Keratinocyte (primary cell): ENCODE measurements around the gene MDGA2. TPM values are rescaled to one million over a fixed set of nuclear protein-coding genes. Genes with fewer than 3 reads are reported as not detected.

Experiments
- DNase-seq: peaks from one replicate; pipeline ENCODE4 v3.0.0-alpha.2; 2011; ENCODE audit warnings: low read depth, missing footprints, low spot score
- FAIRE-seq: peaks from 2 replicates; lab custom pipeline; 2011; peaks lifted over from hg19 to GRCh38; lab: Jason Lieb, UNC
- H2AFZ ChIP-seq: 2 replicates; pipeline ENCODE4 v1.6.0; 2012; ENCODE audit warnings: low read length, control low read depth, inconsistent platforms; ENCODE audit not compliant: control insufficient read depth
- H3K27ac ChIP-seq: 2 replicates; pipeline ENCODE4 v1.5.1; 2011; ENCODE audit warnings: low read length; ENCODE audit not compliant: control insufficient read depth, insufficient read depth
- H3K27me3 ChIP-seq: 3 replicates; pipeline ENCODE4 v1.6.0; 2011; ENCODE audit warnings: low read length; ENCODE audit not compliant: control insufficient read depth, insufficient read depth; ENCODE audit errors: extremely low read depth
- H3K36me3 ChIP-seq, 2 experiments: 2 replicates in 1 of 2; 3 replicates in 1 of 2; pipeline ENCODE4 v1.5.1; 2011; ENCODE audit warnings: low read length in 2 of 2, mild to moderate bottlenecking in 1 of 2; ENCODE audit not compliant: control insufficient read depth in 2 of 2, insufficient read depth in 2 of 2; ENCODE audit errors: extremely low read depth in 1 of 2
- H3K4me1 ChIP-seq: 3 replicates; pipeline ENCODE4 v1.5.1; 2011; ENCODE audit warnings: low read length; ENCODE audit not compliant: control insufficient read depth, insufficient read depth; ENCODE audit errors: extremely low read depth
- H3K4me2 ChIP-seq: 3 replicates; pipeline ENCODE4 v1.6.0; 2011; ENCODE audit warnings: low read depth, low read length; ENCODE audit not compliant: control insufficient read depth, insufficient read depth; ENCODE audit errors: extremely low read depth
- H3K4me3 ChIP-seq, 3 experiments: fragments of 200-600 bp in 1 of 3; sonication (generic) in 1 of 3; 2 replicates in 2 of 3; 3 replicates in 1 of 3; pipeline ENCODE4 v1.5.1; 2011 to 2016; ENCODE audit warnings: low read length in 3 of 3, mild to moderate bottlenecking in 3 of 3, control low read depth in 2 of 3, inconsistent platforms in 1 of 3, low read depth in 1 of 3, mixed read lengths in 1 of 3, mixed run types in 1 of 3, moderate library complexity in 1 of 3; ENCODE audit not compliant: control insufficient read depth in 2 of 3, insufficient read depth in 2 of 3; ENCODE audit errors: extremely low read depth in 1 of 3
- H3K79me2 ChIP-seq: 2 replicates; pipeline ENCODE4 v1.6.0; 2012; ENCODE audit warnings: low read length; ENCODE audit not compliant: control insufficient read depth, insufficient read depth
- H3K9ac ChIP-seq: 3 replicates; pipeline ENCODE4 v1.6.0; 2011; ENCODE audit warnings: low read length; ENCODE audit not compliant: control insufficient read depth, insufficient read depth; ENCODE audit errors: extremely low read depth
- H3K9me1 ChIP-seq: 3 replicates; pipeline ENCODE4 v1.6.0; 2011; ENCODE audit warnings: low read length; ENCODE audit not compliant: control insufficient read depth, insufficient read depth; ENCODE audit errors: extremely low read depth
- H3K9me3 ChIP-seq: 2 replicates; pipeline ENCODE4 v1.5.1; 2012; ENCODE audit warnings: low read depth, low read length; ENCODE audit not compliant: control insufficient read depth
- H4K20me1 ChIP-seq: 3 replicates; pipeline ENCODE4 v1.6.0; 2011; ENCODE audit warnings: low read length; ENCODE audit not compliant: control insufficient read depth, insufficient read depth; ENCODE audit errors: extremely low read depth
- CTCF ChIP-seq, 3 experiments: IDR thresholded peaks in 1 of 3; conservative IDR thresholded peaks in 1 of 3; optimal IDR thresholded peaks in 1 of 3; 2 replicates in 2 of 3; 3 replicates in 1 of 3; pipeline versions ENCODE3 to v1.5.1; 2011; ENCODE audit warnings: low read length in 3 of 3, mild to moderate bottlenecking in 3 of 3, moderate library complexity in 2 of 3, control low read depth in 1 of 3, inconsistent platforms in 1 of 3; ENCODE audit not compliant: insufficient read depth in 2 of 3; ENCODE audit errors: extremely low read depth in 1 of 3
- EZH2 ChIP-seq: IDR thresholded peaks from one replicate; pipeline ENCODE4 v1.6.1; 2012; ENCODE audit warnings: inconsistent platforms, mild to moderate bottlenecking, low read length, moderate library complexity
- dilution Hi-C: fragments of 300-500 bp; cut with MboI; formaldehyde crosslinking; loops from one replicate; pipeline ENCODE4 v1.7.0; 2020; ENCODE audit warnings: low sequenced_read_pairs; ENCODE audit not compliant: extremely low pct_ligation_motif_present
- polyA plus RNA-seq, 5 experiments: library from polyadenylated mRNA; depleted of rRNA in 3 of 5; stranded (reverse) in 3 of 5; stranded (forward) in 1 of 5; unstranded in 1 of 5; fragments of >200 nt; gene quantifications; 1 replicate in 1 of 5; 2 replicates in 3 of 5; 3 replicates in 1 of 5; pipeline versions ENCODE4 v1.2.1 to v1.2.3, GENCODE V29; 2011 to 2012; ENCODE audit warnings: missing spikeins in 2 of 5, low read depth in 1 of 5, low replicate concordance in 1 of 5

MDGA2 gene
- polyA plus RNA-seq, 1 donor (not counting 4 experiments of a cell fraction or from before 2014, with no cell fraction given), result not detected

GRCh38 chr14:47662466-47662865 is 12.9 kb downstream of the MDGA2 start:
- Histone ChIP-seq H3K4me2 (no peak overlapping the region), H3K79me2 (no peaks in the 10 kb centered on the region), H2AFZ (no peak overlapping the region), H3K9me1 (no peaks in the 10 kb centered on the region), H3K36me3 (no peaks in the 10 kb centered on the region), H4K20me1 (no peaks in the 10 kb centered on the region), H3K27me3 (no peaks in the 10 kb centered on the region), H3K9ac (no peak overlapping the region), H3K4me1 (no peaks in the 10 kb centered on the region), H3K9me3 (no peaks in the 10 kb centered on the region), H3K4me3 (no peak overlapping the region), H3K27ac (no peak overlapping the region)
- no peak for TF ChIP-seq CTCF (optimal IDR thresholded peaks at IDR 0.05 in 1 of 3, IDR thresholded peaks at IDR 0.05 in 1 of 3, conservative IDR thresholded peaks at IDR 0.05 in 1 of 3; ENCODE audit: extremely low read depth in 1 of 3, insufficient read depth in 2 of 3, low read length in 3 of 3)
- TF ChIP-seq EZH2, result no peak
- dilution Hi-C loops, result no loop called here
- DNase-seq, result no peak
- FAIRE-seq, result no peak

DNA sequence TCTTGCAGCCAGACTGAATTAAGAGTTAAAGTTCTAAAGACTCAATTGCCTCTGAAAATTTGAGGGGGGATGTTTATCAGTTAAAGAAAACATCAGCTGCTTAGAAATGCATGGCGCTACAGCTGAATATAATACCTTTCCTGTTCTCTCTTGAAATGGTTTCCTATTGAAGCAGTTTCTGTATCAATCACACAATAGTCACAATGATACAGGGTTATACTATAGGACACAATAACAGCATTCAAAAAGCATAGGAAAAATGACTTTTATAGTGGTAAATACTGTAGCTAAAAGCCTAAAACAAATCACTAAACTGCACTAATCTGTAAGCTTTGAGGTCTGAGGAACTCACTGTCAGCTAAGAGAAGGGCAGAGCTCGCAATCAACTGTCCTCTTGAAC is 15.2 kb downstream of the MDGA2 start:
- no peak for TF ChIP-seq EZH2
- TF ChIP-seq CTCF (optimal IDR thresholded peaks at IDR 0.05 in 1 of 3, IDR thresholded peaks at IDR 0.05 in 1 of 3, conservative IDR thresholded peaks at IDR 0.05 in 1 of 3; ENCODE audit: extremely low read depth in 1 of 3, insufficient read depth in 2 of 3, low read length in 3 of 3), result no peak
- no peaks in the 10 kb centered on the region for H3K36me3 ChIP-seq
- H3K9me3 ChIP-seq, result no peaks in the 10 kb centered on the region
- FAIRE-seq (no peak), DNase-seq (no peak)
- H3K79me2 ChIP-seq, result no peaks in the 10 kb centered on the region
- H3K4me1 ChIP-seq, result no peaks in the 10 kb centered on the region
- no peak overlapping the region for H3K4me3 ChIP-seq
- no peaks in the 10 kb centered on the region for H3K9me1 ChIP-seq
- H3K27me3 ChIP-seq, result no peaks in the 10 kb centered on the region
- no peak overlapping the region for H3K9ac ChIP-seq
- dilution Hi-C loops, result no loop called here
- H3K27ac ChIP-seq, result no peak overlapping the region
- no peaks in the 10 kb centered on the region for H4K20me1 ChIP-seq
- no peak overlapping the region for H2AFZ ChIP-seq
- H3K4me2 ChIP-seq, result no peak overlapping the region
